ENCODE data around the gene TMPRSS6. TPM values are rescaled to one million over a fixed set of nuclear protein-coding genes. Genes with fewer than 3 reads are reported as not detected.
A peak's percentile ranks its signal among the peaks of the same experiment; 100 is the strongest.

TMPRSS6 gene
- total and polyA plus RNA-seq, 2 of the 8 experiments (the other 6 are each of a cell fraction or from before 2014, with no cell fraction given) = 0.02 TPM; not detected in 1

- H2AFZ ChIP-seq (ENCODE audit: low read length) = no peak overlapping the region
- no peak overlapping the region for H3K23ac ChIP-seq (ENCODE audit: insufficient read length)
- peaks cover 0 to 3% (median 2%) of the 10 kb centered on the region in 4 experiments; a peak in 3 of 7 replicates for H3K4me1 ChIP-seq (replicated peaks in 1 of 4; ENCODE audit: control insufficient read depth in 3 of 4, insufficient read depth in 4 of 4, low read length in 3 of 4)
- no peaks in the 10 kb centered on the region for H3K36me3 ChIP-seq (ENCODE audit: control insufficient read depth in 2 of 4, insufficient read depth in 4 of 4, low read length in 3 of 4)
- peaks cover 0 to 17% (median 6%) of the 10 kb centered on the region in 4 experiments; a peak in 5 of 7 replicates for H3K27me3 ChIP-seq (replicated peaks in 1 of 4; ENCODE audit: control insufficient read depth in 3 of 4, extremely low read depth in 1 of 4, insufficient read depth in 3 of 4, low read length in 3 of 4)
- no peak overlapping the region for H3K14ac ChIP-seq (ENCODE audit: insufficient read length)
- no peak overlapping the region for H2AK5ac ChIP-seq (ENCODE audit: low read depth, low read length)
- no peak overlapping the region for H4K91ac ChIP-seq (replicated peaks; ENCODE audit: insufficient read length, low read length)
- no peak overlapping the region for H4K8ac ChIP-seq (ENCODE audit: extremely low read depth, insufficient read depth, low read length)
- no peak for DNase-seq (ENCODE audit: low read depth in 1 of 2, low spot score in 2 of 2)
- no peak overlapping the region for H3K27ac ChIP-seq (ENCODE audit: low read depth, low read length)
- H4K5ac ChIP-seq (ENCODE audit: insufficient read length, low read depth, low read length) = no peak overlapping the region
- no peak overlapping the region for H3K56ac ChIP-seq (replicated peaks; ENCODE audit: insufficient read length, low read depth, low read length)
- H2BK120ac ChIP-seq (replicated peaks; ENCODE audit: low read depth, low read length) = no peak overlapping the region
- no peak for FAIRE-seq
- no peaks in the 10 kb centered on the region for H3K79me2 ChIP-seq (ENCODE audit: control insufficient read depth in 1 of 2, insufficient read depth in 2 of 2, low read length in 2 of 2)
- ChIA-PET POLR2A (ENCODE audit: partially characterized antibody) (interaction anchor here (1.2 kb wide), 1 partner anchor 11 kb away, joined by 3 read pairs; no protein-coding TSS in a partner anchor), CTCF (ENCODE audit: partially characterized antibody) (interaction anchor here (1.5 to 2.1 kb wide), 3 partner anchors 19 to 46 kb away, joined by 4 to 9 read pairs (median 5); no protein-coding TSS in a partner anchor)
- TF ChIP-seq SP2 (IDR thresholded peaks at IDR 0.05; ENCODE audit: low read length) (no peak), SP4 (IDR thresholded peaks at IDR 0.05; ENCODE audit: low read length) (no peak), ATF3 (IDR thresholded peaks at IDR 0.05; ENCODE audit: insufficient read depth, low read depth, low read length) (no peak)
- H3K18ac ChIP-seq (ENCODE audit: extremely low read depth, low read length) = no peak overlapping the region
- no peak overlapping the region for H3K4ac ChIP-seq (replicated peaks; ENCODE audit: insufficient read length, low read depth, low read length)
- H4K20me1 ChIP-seq (replicated peaks in 1 of 2; ENCODE audit: control insufficient read depth in 1 of 2, insufficient read depth in 2 of 2, low read length in 2 of 2) = peaks cover 0 to 2% of the 10 kb centered on the region in 2 experiments
- 0 out of 2 replicates have a peak overlapping the region, but pooled peaks have one; percentile 63 for H2BK15ac ChIP-seq (ENCODE audit: low read length)
- no peaks in the 10 kb centered on the region for H3K23me2 ChIP-seq (ENCODE audit: low read depth, low read length)
- H2BK20ac ChIP-seq (ENCODE audit: low read length) = no peak overlapping the region
- no peaks in the 10 kb centered on the region for H3K9me3 ChIP-seq (ENCODE audit: insufficient read depth in 2 of 2, low read depth in 1 of 2, low read length in 1 of 2)
- no peak overlapping the region for H2BK12ac ChIP-seq (ENCODE audit: low read depth, low read length)
- no peak overlapping the region for H2BK5ac ChIP-seq (ENCODE audit: low read depth, low read length)
- H3K9ac ChIP-seq (replicated peaks in 1 of 4; ENCODE audit: extremely low read depth in 1 of 4, low read depth in 3 of 4, low read length in 3 of 4) = no peak overlapping the region
- WGBS, 2 experiments (ENCODE audit: extremely low coverage in 1 of 2, insufficient coverage in 1 of 2, insufficient read length in 1 of 2, insufficient replicate concordance in 2 of 2, low coverage in 1 of 2, low lambda C conversion rate in 2 of 2, missing lambda C conversion rate in 1 of 2) = 93% methylated on average over 12 of the region's 12 CpGs; no CpG with 5 or more reads in 1 of the 2 experiments
- H3K4me2 ChIP-seq (ENCODE audit: insufficient read depth in 1 of 2, low read depth in 2 of 2, low read length in 2 of 2) = no peak overlapping the region
- H3K4me3 ChIP-seq (ENCODE audit: extremely low read depth in 1 of 4, insufficient read depth in 2 of 4, low read depth in 3 of 4, low read length in 4 of 4) = no peak overlapping the region
- H3K79me1 ChIP-seq (ENCODE audit: low read depth, low read length) = no peaks in the 10 kb centered on the region
These were observed 28.7 kb downstream of the TMPRSS6 start for GRCh38 chr22:37080838-37081237.
